ENCODE measurements around the gene TRERF1. TPM values are rescaled to one million over a fixed set of nuclear protein-coding genes. Genes with fewer than 3 reads are reported as not detected.

TRERF1 gene
- total and polyA plus RNA-seq, 2 experiments from 2014 or later: 11.2 to 20.6 TPM

GRCh38 chr6:42372699-42373098 is 79.0 kb downstream of the TRERF1 start:
- no peaks in the 10 kb centered on the region for H3K9me3 Mint-ChIP-seq
- Histone ChIP-seq H3K27me3 (ENCODE audit: insufficient read depth) (no peaks in the 10 kb centered on the region), H3K4me3 (no peak overlapping the region), H3K4me1 (ENCODE audit: insufficient read depth) (peaks cover 24% of the 10 kb centered on the region), H4K20me1 (replicated peaks; ENCODE audit: insufficient read depth) (peaks cover 38% of the 10 kb centered on the region), H2AFZ (no peak overlapping the region), H3K4me2 (no peak overlapping the region), H3K9me2 (ENCODE audit: insufficient read depth) (no peaks in the 10 kb centered on the region), H3K79me2 (replicated peaks; ENCODE audit: insufficient read depth) (peaks cover 84% of the 10 kb centered on the region), H3K27ac (ENCODE audit: low read depth) (no peak overlapping the region), H3F3A (replicated peaks; ENCODE audit: low read depth) (no peaks in the 10 kb centered on the region), H3K36me3 (ENCODE audit: insufficient read depth) (no peaks in the 10 kb centered on the region)
- peaks cover 27% of the 10 kb centered on the region for H3K4me1 Mint-ChIP-seq
- no peak overlapping the region for H3K27ac Mint-ChIP-seq
- H3K27me3 Mint-ChIP-seq (ENCODE audit: insufficient read depth, low read depth, poor library complexity): no peaks in the 10 kb centered on the region
- DNase-seq (ENCODE audit: low spot score) (no peak), ATAC-seq (no peak)
- H3K4me3 Mint-ChIP-seq: no peak overlapping the region
- TF ChIP-seq ZNF462 (CRISPR knock-in tag; IDR thresholded peaks at IDR 0.05) (no peak), NANOG (IDR thresholded peaks at IDR 0.05; ENCODE audit: borderline replicate concordance) (no peak), JUNB (IDR thresholded peaks at IDR 0.05; ENCODE audit: unreplicated experiment) (no peak), CREB1 (CRISPR knock-in tag; IDR thresholded peaks at IDR 0.05; ENCODE audit: low read depth) (no peak), ETS1 (IDR thresholded peaks at IDR 0.05) (no peak), EZH2phosphoT487 (IDR thresholded peaks at IDR 0.05; ENCODE audit: unreplicated experiment) (no peak), EZH2 (IDR thresholded peaks at IDR 0.05; ENCODE audit: low read depth, unreplicated experiment) (no peak), POLR2AphosphoS5 (IDR thresholded peaks at IDR 0.05; ENCODE audit: low read depth) (no peak)
- peaks cover 5% of the 10 kb centered on the region; the same call in 1 of the 3 replicates for H3K36me3 Mint-ChIP-seq (ENCODE audit: low read depth)

Measured in GM23338 (cell line).